ENCODE data around the gene ARAP1.

Gene ARAP1

DNA sequence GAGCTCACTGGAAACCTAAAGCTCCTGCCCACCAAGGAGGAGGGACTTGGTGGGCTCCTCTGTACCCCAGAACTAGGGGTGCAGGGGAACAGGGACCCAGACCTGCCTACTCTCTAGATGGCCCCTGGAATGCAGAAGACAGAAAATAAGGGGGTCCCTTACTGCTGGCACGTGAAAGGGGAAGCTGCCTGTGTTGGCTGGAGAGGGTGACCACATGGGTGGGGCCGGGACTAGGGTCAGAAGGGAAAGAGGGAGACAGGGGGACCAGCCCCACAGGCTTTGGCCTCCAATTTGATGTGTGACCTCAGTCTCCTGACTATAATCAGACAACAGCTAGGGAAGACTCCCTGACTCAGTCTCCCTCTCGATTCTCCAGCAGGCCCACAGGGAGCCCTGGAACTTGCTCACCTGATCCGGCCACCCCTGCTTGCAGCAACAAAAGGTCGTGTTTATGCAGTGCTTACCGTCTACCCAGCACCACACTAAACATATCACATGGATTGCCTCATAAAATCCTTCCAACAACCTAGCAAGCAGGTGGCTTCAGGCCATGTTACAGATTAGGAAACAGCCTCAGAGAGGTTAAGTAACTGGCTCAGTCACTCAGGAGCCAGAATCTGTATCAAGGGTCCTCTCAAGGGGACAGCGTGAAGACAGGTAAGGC lies 10.2 kb downstream of the ARAP1 start:
- no peak for DNase-seq

- DNase-seq, result peak; percentile 82 to 91 (median 89)
These were observed 10.8 kb downstream of the ARAP1 start for GRCh38 chr11:72741429-72741833.

DNA sequence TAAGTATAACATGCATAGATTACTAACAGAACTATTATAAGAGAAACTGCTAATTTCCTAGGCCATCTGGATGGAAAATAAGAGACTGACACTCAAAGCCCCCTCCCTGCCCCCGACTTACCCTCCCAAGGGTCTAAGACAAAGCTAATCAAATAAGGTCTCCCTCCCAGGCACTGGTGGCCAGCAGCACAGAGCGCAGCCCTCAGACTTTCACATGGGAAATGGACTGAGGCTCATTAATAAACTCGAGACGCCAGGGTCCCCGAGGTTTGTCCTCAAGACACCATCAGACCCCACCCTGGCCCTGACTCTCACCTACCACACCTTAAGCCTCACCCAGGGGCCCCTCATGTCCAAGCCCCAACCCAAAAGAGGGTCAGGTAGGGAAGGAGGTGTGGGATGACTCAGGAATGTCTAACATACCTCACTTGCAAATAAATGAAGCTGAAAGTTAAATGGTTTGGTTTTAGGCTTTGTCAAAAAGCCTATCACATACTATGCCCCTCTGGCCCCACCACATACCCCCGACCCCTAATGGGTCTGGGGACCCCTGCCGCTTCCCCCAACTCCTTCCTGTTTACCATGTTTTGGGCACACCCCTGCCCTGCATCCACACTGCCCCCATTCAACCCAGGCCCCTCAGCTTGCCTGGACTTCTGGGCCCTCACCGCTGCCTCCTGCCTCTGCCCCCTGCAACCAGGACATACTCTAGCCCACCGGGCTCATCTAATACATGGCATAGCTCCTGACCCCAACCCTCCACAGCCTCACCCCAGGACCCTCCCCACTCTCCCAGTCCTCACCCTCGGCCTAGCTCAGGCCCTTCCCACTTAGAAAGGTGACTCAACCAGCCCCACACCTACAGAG lies 11.4 kb downstream of the ARAP1 start:
- DNase-seq, result no peak

GRCh38 chr11:72740060-72740424 lies 12.2 kb downstream of the ARAP1 start:
- DNase-seq, result no peak

GRCh38 chr11:72739240-72740059 lies 12.8 kb downstream of the ARAP1 start:
- DNase-seq, result peak; percentile 67 to 71 (median 68)

DNA sequence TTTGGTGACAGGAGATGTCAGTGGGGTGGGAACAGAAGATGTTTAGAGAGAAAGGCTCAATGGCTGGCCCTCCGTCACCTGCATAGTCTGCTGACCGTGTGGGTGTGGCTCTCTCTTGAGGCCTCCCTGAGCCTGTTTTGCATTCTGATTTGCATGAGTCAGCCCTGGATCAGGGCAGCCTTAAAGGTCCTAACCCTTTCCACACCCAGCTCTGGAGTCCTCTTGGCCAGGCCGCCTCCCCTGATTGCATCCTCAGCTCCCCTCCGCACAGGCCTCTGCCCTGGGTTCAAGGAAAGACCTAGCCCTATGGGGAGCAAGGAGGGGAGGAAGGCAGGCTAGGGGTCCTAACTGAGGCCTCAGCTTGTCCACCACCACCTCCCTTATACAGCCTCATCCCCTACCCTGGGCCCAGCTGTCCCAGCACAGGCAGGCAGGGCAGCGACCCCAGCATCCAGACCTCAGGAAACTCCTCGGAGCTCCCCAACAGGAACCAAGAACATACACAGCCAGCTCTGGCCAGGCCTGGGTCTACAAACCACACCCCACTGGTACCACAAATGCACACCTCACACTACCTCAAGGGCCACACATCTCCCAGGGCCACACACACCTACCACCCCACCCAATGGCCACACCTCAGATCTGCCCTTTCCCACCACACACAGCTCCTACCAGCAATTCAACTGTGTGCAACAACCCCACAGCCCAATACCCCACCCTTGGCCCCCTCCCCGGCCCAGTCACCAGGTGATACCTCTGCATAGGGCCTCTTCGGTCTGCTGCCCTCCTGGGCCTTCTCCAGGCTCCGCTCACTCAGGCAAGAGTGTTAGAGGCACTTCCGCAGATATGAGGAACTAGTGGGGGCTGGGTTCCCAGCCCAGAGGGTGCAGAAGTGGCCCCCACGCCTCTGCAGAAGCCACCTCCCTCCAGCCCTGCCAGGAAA lies 13.7 kb downstream of the ARAP1 start:
- peak; percentile 77 to 88 (median 82) for DNase-seq

DNA sequence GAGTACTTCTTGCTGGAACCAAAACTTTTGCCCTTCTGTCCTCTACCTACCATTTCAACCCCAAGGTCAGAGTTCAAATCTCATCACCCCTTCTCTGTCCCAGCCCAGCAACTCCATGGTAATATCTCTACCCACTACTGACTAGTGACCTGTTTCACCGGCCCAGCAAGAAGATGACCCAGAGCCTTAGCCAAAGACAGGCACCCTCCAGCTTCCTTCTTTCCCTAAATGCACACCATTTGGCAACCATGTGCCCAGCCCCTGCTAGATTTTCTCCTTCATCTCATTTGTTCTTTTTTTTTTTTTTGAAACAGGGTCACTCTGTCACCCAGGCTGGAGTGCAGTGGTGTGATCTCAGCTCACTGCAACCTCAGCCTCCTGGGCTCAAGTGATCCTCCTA lies 14.9 kb downstream of the ARAP1 start:
- DNase-seq, result peak in 2 of 3 donors; percentile 37 to 49

GRCh38 chr11:72736452-72737069 lies 15.6 kb downstream of the ARAP1 start:
- peak; percentile 94 to 97 (median 94) for DNase-seq

- peak; percentile 46 to 57 (median 54) for DNase-seq
These were observed 16.6 kb downstream of the ARAP1 start for GRCh38 chr11:72735495-72736027.

DNA sequence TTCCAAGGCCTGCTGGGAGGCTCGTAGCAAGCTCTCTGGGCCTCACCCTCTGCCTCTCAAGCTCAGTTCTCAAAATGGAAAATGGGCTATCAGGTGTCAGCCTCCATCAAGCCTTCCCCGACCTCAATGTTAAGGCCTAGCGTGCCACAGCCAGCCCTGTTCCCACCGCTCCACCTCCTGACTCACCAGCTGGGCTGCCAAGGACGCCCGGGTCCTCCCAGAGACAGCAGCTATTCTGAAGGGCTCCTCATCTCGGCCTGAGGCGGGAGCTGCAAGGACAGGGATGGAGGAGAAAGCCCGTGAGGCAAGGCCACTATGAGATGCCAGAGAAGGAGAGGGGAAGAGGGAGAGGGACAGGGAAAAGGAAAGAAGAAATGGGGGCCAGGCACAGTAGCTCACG lies 19.9 kb downstream of the ARAP1 start:
- DNase-seq, result no peak

DNA sequence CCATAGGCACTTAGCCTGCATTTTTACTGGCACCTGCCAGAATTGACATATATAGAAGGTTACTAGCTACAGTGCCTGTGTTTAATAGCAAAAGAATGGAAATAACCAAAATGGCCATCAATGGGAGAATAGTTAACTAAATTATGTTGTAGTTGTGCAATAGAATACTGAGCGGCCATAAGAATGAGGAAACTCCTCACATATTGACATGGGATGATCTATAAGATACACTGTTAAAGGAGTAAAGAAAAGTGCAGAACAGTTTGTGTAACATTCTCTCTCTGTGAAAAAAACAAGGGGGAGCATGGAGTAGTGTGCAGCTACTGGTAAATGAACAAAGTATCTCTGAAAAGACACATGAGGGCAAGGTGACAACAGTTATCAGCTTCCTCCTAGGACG lies 21.5 kb downstream of the ARAP1 start:
- DNase-seq, result no peak

GRCh38 chr11:72730243-72730642 lies 22.0 kb downstream of the ARAP1 start:
- no peak for DNase-seq

DNA sequence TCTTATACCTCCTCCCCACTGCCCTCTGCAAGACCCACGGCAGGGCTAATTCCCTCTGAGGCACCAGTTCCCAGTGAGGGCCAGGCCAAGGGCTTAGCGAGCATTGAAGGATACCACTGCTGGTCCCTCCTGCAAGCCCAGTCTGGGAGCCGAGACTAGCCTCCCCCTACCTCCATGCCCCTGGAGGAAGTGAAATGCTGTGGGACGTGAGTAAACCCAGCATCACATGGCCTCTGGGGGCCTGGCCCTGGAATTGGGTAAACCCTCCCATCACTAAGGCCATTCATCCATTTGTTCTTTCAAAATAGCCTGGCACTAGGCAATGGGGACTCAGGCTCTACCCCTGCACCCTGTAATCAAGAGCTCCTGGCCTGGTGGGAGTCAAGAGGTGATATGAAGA lies 24.7 kb downstream of the ARAP1 start:
- DNase-seq, result peak; percentile 60 to 69 (median 67)

DNA sequence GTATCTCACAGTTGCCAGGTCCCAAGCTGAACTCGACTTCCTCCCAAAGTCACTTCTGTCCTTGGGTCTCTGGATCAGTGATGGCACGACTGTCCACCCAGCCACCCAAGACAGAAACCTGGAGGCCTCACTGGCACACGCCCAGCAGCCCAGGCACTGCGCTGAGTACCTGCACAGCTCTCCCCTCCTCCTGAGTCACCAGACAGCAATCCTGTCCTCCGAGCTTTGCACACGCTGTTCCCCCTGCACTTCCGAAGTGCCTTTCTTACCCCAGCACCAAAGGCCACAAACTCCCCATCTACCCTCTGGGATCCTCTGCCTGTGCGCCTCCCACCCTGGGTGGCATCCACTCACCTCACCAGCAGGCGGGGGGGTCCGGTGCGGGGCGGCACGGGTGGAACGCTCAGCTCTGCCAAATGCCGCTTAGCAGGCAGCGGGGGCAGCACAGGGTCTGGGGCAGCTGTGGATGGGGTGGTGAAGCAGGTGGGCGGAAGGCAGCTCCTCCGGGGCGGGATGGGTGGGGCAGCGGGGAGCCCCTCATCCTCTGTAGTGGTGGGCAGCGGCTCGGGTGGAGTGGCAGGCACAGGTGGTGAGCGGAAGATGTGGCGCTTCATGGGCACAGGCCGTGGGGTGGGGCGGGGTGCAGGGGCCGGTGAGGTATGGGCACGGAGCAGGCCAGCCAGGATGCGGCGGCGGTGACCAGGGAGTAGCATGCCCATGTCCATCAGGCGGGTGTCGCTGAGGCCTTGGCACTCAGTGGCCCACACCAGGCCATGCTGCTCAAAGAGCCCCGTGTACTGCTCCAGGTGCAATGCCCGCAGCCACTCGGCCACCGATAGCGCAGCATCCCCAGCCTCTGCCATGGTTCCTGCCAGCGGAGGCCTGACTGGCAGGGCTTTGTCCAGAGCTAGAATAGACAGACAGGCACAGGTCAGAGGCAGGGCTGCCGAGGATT lies 25.7 kb downstream of the ARAP1 start:
- DNase-seq, result no peak

GRCh38 chr11:72725724-72726028 lies 26.5 kb downstream of the ARAP1 start:
- DNase-seq, result no peak

DNA sequence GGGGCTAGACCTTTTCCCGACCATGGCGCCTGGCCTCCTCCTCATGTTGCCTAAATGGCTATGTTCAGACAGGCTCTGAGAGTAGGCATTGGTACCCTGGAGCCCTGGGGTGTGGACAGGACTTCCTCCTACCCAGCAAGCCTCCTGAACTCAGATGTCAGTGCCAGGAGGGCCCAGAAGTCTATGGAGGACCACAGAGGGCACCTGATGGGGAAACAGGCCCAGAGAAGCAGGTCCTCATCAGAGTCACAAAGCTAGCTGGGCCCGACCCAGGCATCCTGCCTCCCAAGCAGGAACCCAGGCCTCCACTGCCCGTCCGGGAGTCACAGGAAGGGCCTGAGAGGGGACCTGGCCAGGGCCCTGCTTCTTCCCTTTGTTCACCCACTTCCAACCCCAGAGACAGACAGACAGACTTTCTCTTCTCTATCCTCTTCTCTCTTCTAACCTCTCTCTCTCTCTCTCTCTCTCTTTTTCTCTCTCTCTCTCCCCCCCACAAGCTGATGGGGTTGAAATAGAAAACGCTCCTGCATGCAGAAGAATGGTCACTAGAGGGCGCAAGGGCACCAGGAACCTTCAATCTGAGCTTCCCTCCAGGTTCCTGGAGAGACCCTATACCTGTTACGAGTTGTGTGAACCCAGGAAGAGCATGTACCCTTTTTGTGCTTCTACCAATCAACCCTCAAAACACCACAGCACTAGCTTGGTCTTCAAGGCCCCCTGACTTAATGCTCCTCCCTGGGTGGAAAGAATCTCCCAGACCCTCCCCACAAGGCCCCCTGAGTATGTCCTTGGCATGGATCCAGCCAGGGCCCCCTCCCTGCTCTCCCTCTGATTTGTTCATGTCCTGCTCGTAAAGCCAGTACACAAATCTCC lies 27.1 kb downstream of the ARAP1 start:
- peak; percentile 78 to 85 (median 83) for DNase-seq

- peak; percentile 42 to 63 (median 44) for DNase-seq
These were observed 28.1 kb downstream of the ARAP1 start for GRCh38 chr11:72724021-72724551.

GRCh38 chr11:72723508-72723907 lies 28.7 kb downstream of the ARAP1 start:
- peak; percentile 43 to 54 (median 48) for DNase-seq

Measured in suppressor macrophage treated with lipopolysaccharide for 1 hour (primary cell).